WTC11 (cell line): ENCODE measurements around the gene ACSL5.

Source experiments
- CREB1 ChIP-seq: sonication (generic); formaldehyde crosslinking; IDR thresholded peaks from 2 replicates; pipeline ENCODE4 v1.8.0; 2023; ENCODE audit warnings: mild to moderate bottlenecking, missing genetic modification reagents
- CREM ChIP-seq: sonication (generic); formaldehyde crosslinking; IDR thresholded peaks from 2 replicates; pipeline ENCODE4 v1.8.1; 2022; ENCODE audit warnings: mild to moderate bottlenecking, missing genetic modification reagents, moderate library complexity
- CTCF ChIP-seq: fragments of 200-600 bp; IDR thresholded peaks from 2 replicates; pipeline ENCODE4 v1.8.0; 2022; ENCODE audit warnings: antibody characterized with exemption
- FOXP1 ChIP-seq: sonication (generic); formaldehyde crosslinking; IDR thresholded peaks from 2 replicates; pipeline ENCODE4 v1.8.0; 2022; ENCODE audit warnings: missing genetic modification reagents, mild to moderate bottlenecking, moderate library complexity, borderline replicate concordance
- MXD4 ChIP-seq: fragments of 250-450 bp; sonication (Bioruptor Pico); IDR thresholded peaks from 2 replicates; pipeline ENCODE4 v1.8.0; 2021; ENCODE audit warnings: mild to moderate bottlenecking, moderate library complexity, borderline replicate concordance
- TEAD4 ChIP-seq: sonication (generic); formaldehyde crosslinking; IDR thresholded peaks from 2 replicates; pipeline ENCODE4 v1.8.0; 2022; ENCODE audit warnings: mild to moderate bottlenecking, missing genetic modification reagents
- ZNF281 ChIP-seq: sonication (generic); formaldehyde crosslinking; IDR thresholded peaks from 2 replicates; pipeline ENCODE4 v1.8.0; 2023; ENCODE audit warnings: mild to moderate bottlenecking, missing genetic modification reagents

GRCh38 chr10:112471878-112472487 is 98.1 kb downstream of the ACSL5 start:
- TF ChIP-seq TEAD4 (CRISPR knock-in tag), result no peak
- TF ChIP-seq ZNF281 (CRISPR knock-in tag), result no peak
- TF ChIP-seq CREM (CRISPR knock-in tag), result no peak
- no peak for TF ChIP-seq FOXP1
- TF ChIP-seq CREB1 (CRISPR knock-in tag), result no peak
- peak; percentile 28 for TF ChIP-seq CTCF
- TF ChIP-seq MXD4 (CRISPR knock-in tag), result no peak
